A673 (cell line): ENCODE data around the gene PLA2G4A.

Source experiments
- EZH2 ChIP-seq: fragments of 200-600 bp; sonication (generic); IDR thresholded peaks from 2 replicates; pipeline ENCODE4 v1.6.1; 2017; ENCODE audit warnings: borderline replicate concordance, low read depth, mild to moderate bottlenecking, mixed read lengths, antibody characterized with exemption, low read length; ENCODE audit not compliant: poor library complexity, severe bottlenecking
- TF ChIP-seq, protein P1 (sequence below): fragments of 300-800, 200-600 bp; sonication (generic); conservative IDR thresholded peaks from 2 replicates; pipeline ENCODE4 v1.5.1; 2017; ENCODE audit warnings: low read depth, mild to moderate bottlenecking, antibody characterized with exemption, low read length, moderate library complexity, mixed read lengths

DNA sequence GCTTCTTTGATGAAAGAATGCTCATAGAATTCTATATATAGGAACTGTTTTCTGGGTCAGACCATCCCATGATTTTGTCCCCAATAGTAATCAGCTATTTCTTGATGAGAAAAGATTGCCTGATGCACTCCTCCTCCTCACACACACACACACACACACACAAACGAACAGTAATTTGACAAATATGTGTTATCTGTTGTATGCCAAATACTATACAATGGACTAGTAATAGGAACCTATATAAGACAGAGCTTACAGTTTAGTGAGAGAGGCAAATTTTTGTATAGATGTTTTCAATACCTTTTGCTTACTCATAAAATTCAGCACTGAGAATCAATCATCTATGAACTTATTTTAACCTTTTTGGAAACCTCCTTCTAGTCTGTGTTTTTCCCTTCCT, 76.8 kb downstream of the PLA2G4A start:
- TF ChIP-seq, protein P1, sequence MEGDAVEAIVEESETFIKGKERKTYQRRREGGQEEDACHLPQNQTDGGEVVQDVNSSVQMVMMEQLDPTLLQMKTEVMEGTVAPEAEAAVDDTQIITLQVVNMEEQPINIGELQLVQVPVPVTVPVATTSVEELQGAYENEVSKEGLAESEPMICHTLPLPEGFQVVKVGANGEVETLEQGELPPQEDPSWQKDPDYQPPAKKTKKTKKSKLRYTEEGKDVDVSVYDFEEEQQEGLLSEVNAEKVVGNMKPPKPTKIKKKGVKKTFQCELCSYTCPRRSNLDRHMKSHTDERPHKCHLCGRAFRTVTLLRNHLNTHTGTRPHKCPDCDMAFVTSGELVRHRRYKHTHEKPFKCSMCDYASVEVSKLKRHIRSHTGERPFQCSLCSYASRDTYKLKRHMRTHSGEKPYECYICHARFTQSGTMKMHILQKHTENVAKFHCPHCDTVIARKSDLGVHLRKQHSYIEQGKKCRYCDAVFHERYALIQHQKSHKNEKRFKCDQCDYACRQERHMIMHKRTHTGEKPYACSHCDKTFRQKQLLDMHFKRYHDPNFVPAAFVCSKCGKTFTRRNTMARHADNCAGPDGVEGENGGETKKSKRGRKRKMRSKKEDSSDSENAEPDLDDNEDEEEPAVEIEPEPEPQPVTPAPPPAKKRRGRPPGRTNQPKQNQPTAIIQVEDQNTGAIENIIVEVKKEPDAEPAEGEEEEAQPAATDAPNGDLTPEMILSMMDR = no peak
- TF ChIP-seq EZH2 = no peak
